ENCODE measurements around the gene CBX4. TPM values are rescaled to one million over a fixed set of nuclear protein-coding genes. Genes with fewer than 3 reads are reported as not detected.
A peak's percentile ranks its signal among the peaks of the same experiment; 100 is the strongest.

The CBX4 gene
- total and polyA plus RNA-seq, 3 donors from 2014 or later, result 11.5 to 35.9 (median 23.5) TPM

DNA sequence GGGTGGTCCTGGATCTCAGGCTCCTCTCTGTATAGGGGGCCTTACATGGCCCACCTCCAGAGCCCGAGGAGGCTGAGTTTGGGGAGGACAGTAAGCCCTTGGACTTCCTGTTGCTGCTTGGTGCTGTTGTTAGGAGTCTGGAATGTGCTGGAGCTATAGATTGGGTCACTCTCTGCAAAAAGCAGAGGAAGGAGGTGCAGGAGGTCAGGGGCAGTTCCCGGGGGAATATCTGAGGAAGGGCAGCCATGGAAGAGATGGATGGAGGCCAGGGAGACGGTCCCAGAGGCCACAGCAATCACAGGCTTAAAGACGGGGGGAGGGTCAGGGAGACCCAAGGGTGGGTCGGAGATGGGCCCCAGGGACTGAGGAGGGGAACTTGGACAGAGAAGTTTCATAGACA is 23.0 kb upstream of the CBX4 start:
- H3K36me3 ChIP-seq (ENCODE audit: low read depth, missing control alignments), result no peaks in the 10 kb centered on the region
- no peaks in the 10 kb centered on the region for H3K27me3 ChIP-seq
- no peak overlapping the region for H3K27ac ChIP-seq
- no peak overlapping the region for H3K4me3 ChIP-seq
- H3K4me1 ChIP-seq, result no peaks in the 10 kb centered on the region
- intact Hi-C loops (cut with DNase I; ENCODE audit: low total_unique reads), result no loop called here
- 55 to 66% methylated on average over 5 of the region's 5 CpGs for WGBS, 2 donors
- TF ChIP-seq POLR2A (IDR thresholded peaks at IDR 0.05), result no peak
- TF ChIP-seq, protein P1, sequence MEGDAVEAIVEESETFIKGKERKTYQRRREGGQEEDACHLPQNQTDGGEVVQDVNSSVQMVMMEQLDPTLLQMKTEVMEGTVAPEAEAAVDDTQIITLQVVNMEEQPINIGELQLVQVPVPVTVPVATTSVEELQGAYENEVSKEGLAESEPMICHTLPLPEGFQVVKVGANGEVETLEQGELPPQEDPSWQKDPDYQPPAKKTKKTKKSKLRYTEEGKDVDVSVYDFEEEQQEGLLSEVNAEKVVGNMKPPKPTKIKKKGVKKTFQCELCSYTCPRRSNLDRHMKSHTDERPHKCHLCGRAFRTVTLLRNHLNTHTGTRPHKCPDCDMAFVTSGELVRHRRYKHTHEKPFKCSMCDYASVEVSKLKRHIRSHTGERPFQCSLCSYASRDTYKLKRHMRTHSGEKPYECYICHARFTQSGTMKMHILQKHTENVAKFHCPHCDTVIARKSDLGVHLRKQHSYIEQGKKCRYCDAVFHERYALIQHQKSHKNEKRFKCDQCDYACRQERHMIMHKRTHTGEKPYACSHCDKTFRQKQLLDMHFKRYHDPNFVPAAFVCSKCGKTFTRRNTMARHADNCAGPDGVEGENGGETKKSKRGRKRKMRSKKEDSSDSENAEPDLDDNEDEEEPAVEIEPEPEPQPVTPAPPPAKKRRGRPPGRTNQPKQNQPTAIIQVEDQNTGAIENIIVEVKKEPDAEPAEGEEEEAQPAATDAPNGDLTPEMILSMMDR (IDR thresholded peaks at IDR 0.05), result no peak
- DNase-seq, result no peak
- H3K9me3 ChIP-seq, result no peaks in the 10 kb centered on the region

DNA sequence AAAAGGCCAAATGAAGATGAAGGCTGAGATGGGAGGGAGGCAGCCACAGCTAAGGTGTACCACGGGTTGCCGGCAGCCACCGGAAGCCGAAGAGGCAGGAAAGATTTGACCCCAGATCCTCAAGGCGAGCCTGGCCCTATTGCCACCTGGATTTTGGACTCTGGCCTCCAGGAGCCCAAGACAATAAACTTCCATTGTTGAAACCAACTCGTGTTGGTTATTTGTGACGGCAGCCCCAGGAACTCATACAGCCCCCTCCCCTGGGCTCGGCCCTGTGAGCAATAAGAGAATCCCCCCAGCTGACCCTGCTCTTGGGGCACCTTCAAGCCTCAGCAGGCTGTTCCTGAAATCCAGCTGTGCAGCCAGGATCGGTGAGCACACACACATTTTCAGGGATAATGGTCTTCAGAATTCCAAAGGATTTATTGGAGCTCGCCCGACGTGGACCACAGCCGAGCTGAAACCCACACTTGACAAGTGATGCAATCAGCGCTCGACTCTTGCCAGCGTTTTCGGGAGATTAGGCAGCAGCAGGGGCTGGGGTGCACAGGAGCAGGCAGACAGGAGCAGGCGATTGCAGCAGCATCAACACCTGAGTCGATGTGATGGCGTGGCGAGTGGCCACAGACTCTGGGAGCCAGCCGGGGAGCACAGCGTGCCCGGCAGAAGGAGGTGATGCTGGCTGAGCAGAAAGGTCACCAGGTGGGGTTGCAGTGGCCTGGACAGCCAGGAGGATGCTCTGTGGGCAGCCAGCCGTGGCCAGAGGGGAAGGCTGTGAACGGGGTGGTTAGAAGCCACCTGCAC is 22.4 kb upstream of the CBX4 start:
- Histone ChIP-seq H3K4me3 (no peak overlapping the region), H3K27ac (no peak overlapping the region), H3K9me3 (no peaks in the 10 kb centered on the region), H3K36me3 (ENCODE audit: low read depth, missing control alignments) (no peaks in the 10 kb centered on the region), H3K4me1 (no peaks in the 10 kb centered on the region), H3K27me3 (no peaks in the 10 kb centered on the region)
- intact Hi-C loops (cut with DNase I; ENCODE audit: low total_unique reads), result no loop called here
- 74 to 85% methylated on average over 23 to 26 of the region's 26 CpGs for WGBS, 2 donors
- DNase-seq, result no peak
- TF ChIP-seq, protein P1 (IDR thresholded peaks at IDR 0.05), result no peak
- TF ChIP-seq POLR2A (IDR thresholded peaks at IDR 0.05), result no peak

DNA sequence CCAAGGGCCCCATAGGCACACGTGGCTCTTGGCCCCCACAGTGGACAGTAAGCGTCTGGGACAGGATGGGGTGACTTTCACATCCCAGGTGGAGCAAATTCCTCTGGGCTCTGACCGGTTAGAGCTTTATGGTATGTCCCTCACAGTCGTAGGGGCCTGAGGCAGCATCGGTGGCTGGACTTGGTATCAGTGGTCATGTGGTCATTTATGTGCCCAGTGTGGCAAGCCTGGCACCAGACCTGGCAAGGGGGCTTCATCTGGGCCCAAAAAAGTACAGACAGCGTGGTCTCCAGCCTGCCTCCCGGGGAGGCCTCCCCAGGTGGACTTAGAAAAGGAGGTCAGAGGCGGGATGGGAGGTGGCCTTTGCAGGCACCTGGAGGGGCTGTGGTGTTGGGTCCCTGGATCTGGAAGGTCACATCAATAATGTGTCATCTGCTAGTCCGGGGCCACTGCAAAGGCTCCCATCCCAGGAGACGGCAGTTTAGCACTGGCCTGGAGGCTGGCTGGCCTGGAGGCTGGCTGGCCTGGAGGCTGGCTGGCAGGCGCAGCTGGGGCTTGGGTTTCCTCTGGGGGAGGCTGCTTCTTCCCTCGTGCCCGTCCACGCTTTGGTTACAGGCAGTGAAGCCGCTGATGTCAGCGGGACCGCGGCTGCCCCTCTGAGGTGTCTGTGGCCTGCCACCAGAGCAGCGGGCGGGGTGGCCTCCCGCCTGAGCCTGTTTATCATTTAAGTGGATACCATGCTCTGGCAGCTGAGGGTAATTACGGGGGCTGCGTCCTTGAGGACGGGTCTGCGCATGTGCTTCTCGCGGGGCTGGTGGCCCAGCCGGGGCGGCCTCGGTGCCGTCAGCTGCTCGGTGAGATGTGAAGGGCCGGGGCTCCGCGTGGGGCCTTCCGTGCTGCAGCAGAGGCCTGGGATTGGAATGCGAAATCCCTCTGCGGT is 20.7 kb upstream of the CBX4 start:
- no peaks in the 10 kb centered on the region for H3K4me1 ChIP-seq
- no peak overlapping the region for H3K4me3 ChIP-seq
- no peaks in the 10 kb centered on the region for H3K9me3 ChIP-seq
- peak; percentile 58 for DNase-seq
- no peak for TF ChIP-seq POLR2A (IDR thresholded peaks at IDR 0.05)
- TF ChIP-seq, protein P1 (IDR thresholded peaks at IDR 0.05), result no peak
- intact Hi-C loops (cut with DNase I; ENCODE audit: low total_unique reads), result no loop called here
- no peaks in the 10 kb centered on the region for H3K27me3 ChIP-seq
- H3K27ac ChIP-seq, result no peak overlapping the region
- WGBS, 2 donors, result 82 to 93% methylated on average over 10 to 38 of the region's 38 CpGs
- H3K36me3 ChIP-seq (ENCODE audit: low read depth, missing control alignments), result no peaks in the 10 kb centered on the region

DNA sequence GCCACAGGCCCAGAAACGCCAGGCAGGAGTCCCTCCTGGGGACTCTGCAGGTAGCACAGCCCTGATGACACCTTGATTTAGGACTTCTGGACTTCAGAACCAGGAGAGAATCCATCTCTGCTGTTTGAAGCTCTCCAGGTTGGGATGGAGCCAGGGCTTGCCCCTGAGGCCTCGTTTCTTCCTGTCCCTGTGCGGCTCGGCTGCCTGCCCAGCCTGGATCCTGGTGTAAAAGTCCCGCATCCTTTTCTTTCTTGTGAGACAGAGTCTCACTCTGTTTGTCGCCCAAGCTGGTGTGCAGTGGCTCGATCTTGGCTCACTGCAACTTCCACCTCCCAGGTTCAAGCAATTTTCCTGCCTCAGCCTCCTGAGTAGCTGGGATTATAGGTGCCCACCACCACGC is 17.9 kb upstream of the CBX4 start:
- no peaks in the 10 kb centered on the region for H3K27me3 ChIP-seq

More for the DNA sequence above, 17.9 kb upstream of the CBX4 start:
- H3K4me3 ChIP-seq, result no peak overlapping the region
- no peaks in the 10 kb centered on the region for H3K9me3 ChIP-seq
- no peaks in the 10 kb centered on the region for H3K36me3 ChIP-seq (ENCODE audit: low read depth, missing control alignments)
- TF ChIP-seq, protein P1 (IDR thresholded peaks at IDR 0.05), result no peak
- no peak for TF ChIP-seq POLR2A (IDR thresholded peaks at IDR 0.05)
- H3K4me1 ChIP-seq, result no peaks in the 10 kb centered on the region
- 61 to 65% methylated on average over 7 to 8 of the region's 8 CpGs for WGBS, 2 donors
- intact Hi-C loops (cut with DNase I; ENCODE audit: low total_unique reads), result no loop called here
- DNase-seq, result no peak
- H3K27ac ChIP-seq, result no peak overlapping the region
